HG02588 (cell line): ENCODE results near the gene ARHGAP27.

Source experiments
- ATAC-seq: cut with Tn5 transposase; IDR thresholded peaks from one replicate; pipeline ENCODE4 v1.9.1; 2021; ENCODE audit warnings: mild to moderate bottlenecking, moderate library complexity; ENCODE audit not compliant: unreplicated experiment

Gene ARHGAP27

GRCh38 chr17:45410144-45411091 lies 22.3 kb downstream of the ARHGAP27 start:
- ATAC-seq, result no peak

- ATAC-seq, result no peak
Observed at GRCh38 chr17:45409659-45410076, 23.0 kb downstream of the ARHGAP27 start.

GRCh38 chr17:45408611-45409421 lies 23.9 kb downstream of the ARHGAP27 start:
- no peak for ATAC-seq

DNA sequence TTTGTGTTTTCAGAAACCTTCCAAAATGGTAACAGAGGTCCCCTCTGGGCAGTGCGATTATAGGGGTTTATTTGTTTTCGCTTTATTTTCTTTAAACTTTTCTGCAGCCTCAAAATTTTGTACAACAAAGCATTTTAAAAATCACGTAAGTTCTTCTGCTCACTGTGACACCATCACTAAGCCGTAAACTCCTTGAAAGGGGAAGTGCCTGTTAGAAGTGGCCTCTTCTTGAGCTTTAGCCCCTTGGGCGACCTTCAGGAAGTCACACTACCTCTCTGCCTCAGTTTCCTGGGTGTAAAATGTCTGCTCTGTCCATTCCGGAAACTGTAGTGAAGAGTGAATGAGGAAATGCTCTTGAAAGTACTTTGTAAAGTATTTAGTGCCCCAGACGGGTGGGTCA lies 26.6 kb downstream of the ARHGAP27 start:
- no peak for ATAC-seq

GRCh38 chr17:45405250-45406086 lies 27.2 kb downstream of the ARHGAP27 start:
- ATAC-seq, result no peak

GRCh38 chr17:45404870-45405249 lies 27.8 kb downstream of the ARHGAP27 start:
- ATAC-seq, result no peak

- ATAC-seq, result no peak
Observed at GRCh38 chr17:45403906-45404490, 28.7 kb downstream of the ARHGAP27 start.

GRCh38 chr17:45402916-45403315 lies 29.8 kb downstream of the ARHGAP27 start:
- no peak for ATAC-seq

GRCh38 chr17:45398800-45399199 lies 33.9 kb downstream of the ARHGAP27 start:
- ATAC-seq, result no peak

DNA sequence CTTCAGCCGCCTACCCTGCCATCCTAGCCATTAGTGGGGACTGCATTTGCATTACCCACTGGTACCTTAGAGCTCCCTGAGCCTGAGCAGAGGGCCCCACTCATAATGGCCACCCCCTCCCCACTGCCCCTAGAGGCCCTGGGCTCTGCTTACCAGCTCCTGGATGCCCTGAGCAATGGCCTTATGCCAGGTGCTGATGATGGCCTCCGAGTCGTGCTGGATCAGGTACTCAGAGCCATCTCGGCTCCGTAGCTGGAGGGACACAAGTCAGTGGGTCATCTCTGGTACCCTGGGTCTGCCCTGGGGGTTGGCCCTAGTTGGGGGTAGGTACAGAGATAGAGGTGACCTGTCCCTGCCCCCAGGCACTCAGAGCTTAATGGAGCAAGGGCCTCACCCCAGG lies 34.9 kb downstream of the ARHGAP27 start:
- ATAC-seq, result no peak

GRCh38 chr17:45396496-45397205 lies 36.0 kb downstream of the ARHGAP27 start:
- no peak for ATAC-seq

GRCh38 chr17:45395569-45396415 lies 36.9 kb downstream of the ARHGAP27 start:
- no peak for ATAC-seq

GRCh38 chr17:45394913-45395568 lies 37.6 kb downstream of the ARHGAP27 start:
- no peak for ATAC-seq

DNA sequence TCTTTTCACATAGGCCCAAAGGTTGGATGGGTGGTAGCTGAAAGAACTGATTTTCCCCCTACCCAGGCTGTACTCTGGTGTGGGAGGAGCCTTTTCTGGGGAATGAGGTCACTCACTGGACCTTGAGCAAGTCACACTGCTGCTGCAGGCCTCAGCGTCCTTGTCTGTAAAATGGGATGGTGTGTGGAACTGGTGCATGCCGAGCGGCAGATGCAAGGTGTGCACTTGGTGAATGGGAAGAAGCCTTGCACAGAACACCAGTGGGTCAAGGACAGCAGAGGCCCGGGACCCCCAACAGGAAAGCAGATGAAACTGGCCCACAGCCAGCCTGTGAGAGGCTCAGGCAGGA lies 38.1 kb downstream of the ARHGAP27 start:
- ATAC-seq, result no peak

DNA sequence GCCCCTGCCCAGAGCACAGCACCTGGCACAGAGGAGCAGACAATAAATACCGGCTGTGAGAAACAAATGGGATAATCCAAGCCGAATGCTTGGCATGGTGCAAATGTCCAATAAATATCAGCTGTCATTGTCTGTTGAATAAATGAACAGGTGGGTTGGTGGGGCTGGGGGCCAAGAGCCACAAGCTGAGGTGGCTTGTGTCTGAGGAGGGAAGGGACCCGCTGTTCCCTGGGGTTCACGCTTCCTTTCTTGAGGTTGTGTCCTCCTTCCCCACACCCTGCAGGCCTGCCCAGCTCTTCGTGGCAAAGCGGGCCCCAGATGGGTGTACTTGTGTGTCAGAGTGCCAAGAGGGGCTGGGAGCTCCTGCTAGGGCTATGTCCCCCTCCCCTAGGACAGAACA lies 38.6 kb downstream of the ARHGAP27 start:
- no peak for ATAC-seq

GRCh38 chr17:45393411-45393810 lies 39.3 kb downstream of the ARHGAP27 start:
- ATAC-seq, result no peak

DNA sequence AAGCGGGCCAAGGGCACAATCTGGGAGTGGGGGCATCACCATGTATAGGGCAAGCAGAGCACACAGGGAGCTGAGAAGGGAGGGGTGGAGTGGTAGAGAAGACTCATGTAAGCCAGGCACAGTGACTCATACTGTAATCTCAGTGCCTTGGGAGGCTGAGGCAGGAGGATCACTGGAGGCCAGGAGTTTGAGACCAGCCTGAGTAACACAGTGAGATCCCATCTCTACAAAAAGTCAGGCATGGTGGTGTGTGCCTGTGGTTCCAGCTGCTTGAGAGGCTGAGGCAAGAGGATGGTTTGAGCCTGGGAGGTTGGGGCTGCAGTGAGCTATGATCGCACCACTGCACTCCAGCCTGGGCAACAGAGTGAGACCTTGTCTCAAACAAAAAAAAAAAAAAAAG lies 40.8 kb downstream of the ARHGAP27 start:
- ATAC-seq, result no peak

- no peak for ATAC-seq
Observed at GRCh38 chr17:45391291-45391690, 41.4 kb downstream of the ARHGAP27 start.

DNA sequence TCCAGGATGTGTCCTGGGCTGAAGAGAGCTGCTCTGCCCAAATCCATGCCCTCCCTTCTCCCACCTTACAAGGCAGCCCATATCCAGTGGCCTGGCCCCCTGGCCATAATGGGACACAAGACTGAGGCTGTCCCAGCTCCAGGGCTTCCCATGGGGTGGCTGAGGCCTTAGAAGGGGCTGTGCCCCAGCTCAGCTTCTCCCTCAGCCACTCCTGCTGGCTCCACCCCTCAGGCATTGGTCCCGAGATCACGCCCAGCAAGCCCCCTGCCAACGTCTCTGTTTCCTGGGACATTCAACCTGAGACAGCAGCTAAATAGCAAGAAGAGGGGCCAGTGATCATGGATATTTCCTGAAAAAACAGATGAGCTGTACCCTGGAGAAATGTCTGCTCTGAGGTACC lies 43.3 kb downstream of the ARHGAP27 start:
- ATAC-seq, result no peak
